VCaP (cell line): Measurements from ENCODE around the gene C6orf62.

ENCODE experiments used
- H3K27ac ChIP-seq: fragments of 450-650 bp; 2 replicates; pipeline ENCODE4 v1.5.1; 2017
- CTCF ChIP-seq: fragments of 450-650 bp; conservative IDR thresholded peaks from 2 replicates; pipeline ENCODE4 v1.5.1; 2017; ENCODE audit warnings: mild to moderate bottlenecking, moderate library complexity

C6orf62 gene

GRCh38 chr6:24720131-24720603, 1.2 kb upstream of the C6orf62 start:
- no peak; the same call in 1 of the 2 replicates for TF ChIP-seq CTCF
- H3K27ac ChIP-seq, result peak overlapping the region; percentile 100

- peak overlapping the region; percentile 100; the same call in 1 of the 2 replicates for H3K27ac ChIP-seq
- TF ChIP-seq CTCF, result no peak
These were observed 367 bp downstream of the C6orf62 start for GRCh38 chr6:24718449-24719124.

- H3K27ac ChIP-seq, result peak overlapping the region; percentile 100; the same call in 1 of the 2 replicates
These were observed 2.3 kb downstream of the C6orf62 start for GRCh38 chr6:24716602-24717148.

- no peak overlapping the region for H3K27ac ChIP-seq
These were observed 8.2 kb downstream of the C6orf62 start for GRCh38 chr6:24710519-24711303.

GRCh38 chr6:24709014-24709711, 9.8 kb downstream of the C6orf62 start:
- H3K27ac ChIP-seq, result no peak overlapping the region
- no peak for TF ChIP-seq CTCF

More at GRCh38 chr6:24710519-24711303, 8.2 kb downstream of the C6orf62 start:
- no peak for TF ChIP-seq CTCF

GRCh38 chr6:24708612-24709011, 10.3 kb downstream of the C6orf62 start:
- no peak for TF ChIP-seq CTCF
- H3K27ac ChIP-seq, result no peak overlapping the region

- TF ChIP-seq CTCF, result no peak
- H3K27ac ChIP-seq, result no peak overlapping the region
These were observed 14.5 kb downstream of the C6orf62 start for GRCh38 chr6:24704468-24704867.
